GM12872 (cell line): Measurements from ENCODE around the gene NKPD1.

ENCODE experiments used
- CTCF ChIP-seq: IDR thresholded peaks from 3 replicates; pipeline ENCODE4 v1.5.1; 2011; ENCODE audit warnings: low read depth, mild to moderate bottlenecking, low read length, moderate library complexity; ENCODE audit not compliant: insufficient read depth

Gene NKPD1

GRCh38 chr19:45160870-45161737, at the start of gene NKPD1:
NKPD1 (minus strand) TSS chr19:45160982; CDS start chr19:45160150, 832 bp downstream.
- TF ChIP-seq CTCF, result no peak

GRCh38 chr19:45206328-45206727, 45.5 kb upstream of the NKPD1 start:
- TF ChIP-seq CTCF, result no peak

- no peak for TF ChIP-seq CTCF
These were observed 45.0 kb upstream of the NKPD1 start for GRCh38 chr19:45205810-45206209.

- TF ChIP-seq CTCF, result no peak
These were observed 41.9 kb upstream of the NKPD1 start for GRCh38 chr19:45202637-45203036.

GRCh38 chr19:45200568-45200967, 39.8 kb upstream of the NKPD1 start:
- TF ChIP-seq CTCF, result no peak

GRCh38 chr19:45195764-45196163, 35.0 kb upstream of the NKPD1 start:
- TF ChIP-seq CTCF, result no peak

- TF ChIP-seq CTCF, result no peak
These were observed 30.6 kb upstream of the NKPD1 start for GRCh38 chr19:45191375-45191774.
